ENCODE results near the gene TTC7B.

DNA sequence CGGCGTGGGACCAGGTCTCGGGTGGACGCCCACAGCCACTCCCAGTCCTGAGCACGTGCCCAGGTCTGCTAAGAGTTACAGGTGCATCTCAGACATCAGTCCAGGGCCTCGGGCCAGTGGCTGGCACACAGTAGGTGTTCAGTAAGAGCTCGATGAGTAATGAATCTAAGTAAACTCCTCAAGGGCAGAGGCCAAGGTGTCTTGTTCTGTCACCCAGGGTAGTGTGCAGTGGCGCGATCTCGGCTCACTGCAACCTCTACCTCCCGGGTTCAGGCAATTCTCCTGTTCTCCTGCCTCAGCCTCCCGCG lies 11.2 kb downstream of the TTC7B start:
- TF ChIP-seq, protein P1, sequence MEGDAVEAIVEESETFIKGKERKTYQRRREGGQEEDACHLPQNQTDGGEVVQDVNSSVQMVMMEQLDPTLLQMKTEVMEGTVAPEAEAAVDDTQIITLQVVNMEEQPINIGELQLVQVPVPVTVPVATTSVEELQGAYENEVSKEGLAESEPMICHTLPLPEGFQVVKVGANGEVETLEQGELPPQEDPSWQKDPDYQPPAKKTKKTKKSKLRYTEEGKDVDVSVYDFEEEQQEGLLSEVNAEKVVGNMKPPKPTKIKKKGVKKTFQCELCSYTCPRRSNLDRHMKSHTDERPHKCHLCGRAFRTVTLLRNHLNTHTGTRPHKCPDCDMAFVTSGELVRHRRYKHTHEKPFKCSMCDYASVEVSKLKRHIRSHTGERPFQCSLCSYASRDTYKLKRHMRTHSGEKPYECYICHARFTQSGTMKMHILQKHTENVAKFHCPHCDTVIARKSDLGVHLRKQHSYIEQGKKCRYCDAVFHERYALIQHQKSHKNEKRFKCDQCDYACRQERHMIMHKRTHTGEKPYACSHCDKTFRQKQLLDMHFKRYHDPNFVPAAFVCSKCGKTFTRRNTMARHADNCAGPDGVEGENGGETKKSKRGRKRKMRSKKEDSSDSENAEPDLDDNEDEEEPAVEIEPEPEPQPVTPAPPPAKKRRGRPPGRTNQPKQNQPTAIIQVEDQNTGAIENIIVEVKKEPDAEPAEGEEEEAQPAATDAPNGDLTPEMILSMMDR (IDR thresholded peaks at IDR 0.05), result no peak
- TF ChIP-seq SIN3A (IDR thresholded peaks at IDR 0.05; ENCODE audit: borderline replicate concordance, insufficient read depth, low read depth, low read length) (no peak), TCF7L2 (IDR thresholded peaks at IDR 0.05; ENCODE audit: low read depth, low read length) (no peak), POLR2AphosphoS5 (IDR thresholded peaks at IDR 0.05; ENCODE audit: low read depth, low read length) (no peak)
- TF ChIP-seq, protein P2, sequence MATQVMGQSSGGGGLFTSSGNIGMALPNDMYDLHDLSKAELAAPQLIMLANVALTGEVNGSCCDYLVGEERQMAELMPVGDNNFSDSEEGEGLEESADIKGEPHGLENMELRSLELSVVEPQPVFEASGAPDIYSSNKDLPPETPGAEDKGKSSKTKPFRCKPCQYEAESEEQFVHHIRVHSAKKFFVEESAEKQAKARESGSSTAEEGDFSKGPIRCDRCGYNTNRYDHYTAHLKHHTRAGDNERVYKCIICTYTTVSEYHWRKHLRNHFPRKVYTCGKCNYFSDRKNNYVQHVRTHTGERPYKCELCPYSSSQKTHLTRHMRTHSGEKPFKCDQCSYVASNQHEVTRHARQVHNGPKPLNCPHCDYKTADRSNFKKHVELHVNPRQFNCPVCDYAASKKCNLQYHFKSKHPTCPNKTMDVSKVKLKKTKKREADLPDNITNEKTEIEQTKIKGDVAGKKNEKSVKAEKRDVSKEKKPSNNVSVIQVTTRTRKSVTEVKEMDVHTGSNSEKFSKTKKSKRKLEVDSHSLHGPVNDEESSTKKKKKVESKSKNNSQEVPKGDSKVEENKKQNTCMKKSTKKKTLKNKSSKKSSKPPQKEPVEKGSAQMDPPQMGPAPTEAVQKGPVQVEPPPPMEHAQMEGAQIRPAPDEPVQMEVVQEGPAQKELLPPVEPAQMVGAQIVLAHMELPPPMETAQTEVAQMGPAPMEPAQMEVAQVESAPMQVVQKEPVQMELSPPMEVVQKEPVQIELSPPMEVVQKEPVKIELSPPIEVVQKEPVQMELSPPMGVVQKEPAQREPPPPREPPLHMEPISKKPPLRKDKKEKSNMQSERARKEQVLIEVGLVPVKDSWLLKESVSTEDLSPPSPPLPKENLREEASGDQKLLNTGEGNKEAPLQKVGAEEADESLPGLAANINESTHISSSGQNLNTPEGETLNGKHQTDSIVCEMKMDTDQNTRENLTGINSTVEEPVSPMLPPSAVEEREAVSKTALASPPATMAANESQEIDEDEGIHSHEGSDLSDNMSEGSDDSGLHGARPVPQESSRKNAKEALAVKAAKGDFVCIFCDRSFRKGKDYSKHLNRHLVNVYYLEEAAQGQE (IDR thresholded peaks at IDR 0.05; ENCODE audit: insufficient read depth in 1 of 2, low read depth in 2 of 2, low read length in 1 of 2), result no peak
